K562 (cell line): Measurements from ENCODE around the gene CTBP2. TPM values are rescaled to one million over a fixed set of nuclear protein-coding genes. Genes with fewer than 3 reads are reported as not detected.

ENCODE experiments used
- BHLHE40 ChIP-seq: IDR thresholded peaks from 2 replicates; pipeline ENCODE4 v1.6.1; 2011; ENCODE audit warnings: low read length, improper control_type of control experiment
- CBFA2T2 ChIP-seq: fragments of 450-650 bp; conservative IDR thresholded peaks from 2 replicates; pipeline ENCODE4 v1.6.1; 2017; ENCODE audit warnings: mild to moderate bottlenecking
- ETV1 ChIP-seq: fragments of 450-650 bp; conservative IDR thresholded peaks from 2 replicates; pipeline ENCODE4 v1.6.1; 2016; ENCODE audit warnings: missing genetic modification characterization, control low read depth, low read depth, missing compliant biosample characterization
- HDAC3 ChIP-seq: fragments of 450-650 bp; IDR thresholded peaks from 2 replicates; pipeline ENCODE4 v1.6.1; 2018; ENCODE audit warnings: borderline replicate concordance, mild to moderate bottlenecking, moderate library complexity; ENCODE audit not compliant: partially characterized antibody
- HNRNPK ChIP-seq: fragments of 200-400 bp; formaldehyde crosslinking; IDR thresholded peaks from one replicate; pipeline ENCODE4 v1.6.1; 2018; ENCODE audit warnings: mild to moderate bottlenecking, low read depth, low read length; ENCODE audit not compliant: poor library complexity, severe bottlenecking
- KLF1 ChIP-seq: fragments of 450-650 bp; IDR thresholded peaks from 2 replicates; pipeline ENCODE4 v1.6.1; 2016; ENCODE audit warnings: missing genetic modification characterization, missing compliant biosample characterization
- MAFF ChIP-seq: IDR thresholded peaks from 2 replicates; pipeline ENCODE4 v1.6.1; 2012; ENCODE audit warnings: low read length, improper control_type of control experiment
- NFATC3 ChIP-seq: fragments of 450-650 bp; IDR thresholded peaks from 2 replicates; pipeline ENCODE4 v1.6.1; 2017; ENCODE audit warnings: mild to moderate bottlenecking
- U2AF1 ChIP-seq: fragments of 200-400 bp; formaldehyde crosslinking; optimal IDR thresholded peaks from 2 replicates; pipeline ENCODE3; 2017; ENCODE audit warnings: mild to moderate bottlenecking, low read depth, low read length, moderate library complexity
- polyA plus RNA-seq, 8 experiments: library from polyadenylated mRNA; depleted of rRNA in 4 of 8; stranded (reverse) in 5 of 8; unstranded in 3 of 8; fragments of >200 nt; fragmentation: Nextera tagmentation in 2 of 8; fragmentation: Illumina TruSeq in 1 of 8; extraction: Ambion mirVana in 2 of 8; extraction: Trizol in 1 of 8; gene quantifications; 2 replicates each; pipeline versions ENCODE4 v1.2.1 to v1.2.3, GENCODE V29; 2011 to 2014; ENCODE audit warnings: inconsistent platforms in 1 of 8, missing spikeins in 1 of 8
- total RNA-seq, 7 experiments: library from RNA; depleted of rRNA in 6 of 7; stranded (reverse); fragments of >200 nt in 6 of 7; fragmentation: Illumina TruSeq in 2 of 7; extraction: Trizol in 2 of 7; gene quantifications; 2 replicates each; pipeline versions ENCODE4 v1.2.1 to v1.2.3, GENCODE V29; 2011 to 2021; ENCODE audit warnings: low replicate concordance in 1 of 7
- TF ChIP-seq, protein P1 (sequence below): sonication (generic); formaldehyde crosslinking; IDR thresholded peaks from 2 replicates; pipeline ENCODE4 v1.8.0; 2023; ENCODE audit warnings: mild to moderate bottlenecking, missing genetic modification reagents

CTBP2 gene
- total and polyA plus RNA-seq, 9 of the 15 experiments (the other 6 are each of a cell fraction or from before 2014, with no cell fraction given), result 1.3 to 8.8 (median 5.1) TPM

DNA sequence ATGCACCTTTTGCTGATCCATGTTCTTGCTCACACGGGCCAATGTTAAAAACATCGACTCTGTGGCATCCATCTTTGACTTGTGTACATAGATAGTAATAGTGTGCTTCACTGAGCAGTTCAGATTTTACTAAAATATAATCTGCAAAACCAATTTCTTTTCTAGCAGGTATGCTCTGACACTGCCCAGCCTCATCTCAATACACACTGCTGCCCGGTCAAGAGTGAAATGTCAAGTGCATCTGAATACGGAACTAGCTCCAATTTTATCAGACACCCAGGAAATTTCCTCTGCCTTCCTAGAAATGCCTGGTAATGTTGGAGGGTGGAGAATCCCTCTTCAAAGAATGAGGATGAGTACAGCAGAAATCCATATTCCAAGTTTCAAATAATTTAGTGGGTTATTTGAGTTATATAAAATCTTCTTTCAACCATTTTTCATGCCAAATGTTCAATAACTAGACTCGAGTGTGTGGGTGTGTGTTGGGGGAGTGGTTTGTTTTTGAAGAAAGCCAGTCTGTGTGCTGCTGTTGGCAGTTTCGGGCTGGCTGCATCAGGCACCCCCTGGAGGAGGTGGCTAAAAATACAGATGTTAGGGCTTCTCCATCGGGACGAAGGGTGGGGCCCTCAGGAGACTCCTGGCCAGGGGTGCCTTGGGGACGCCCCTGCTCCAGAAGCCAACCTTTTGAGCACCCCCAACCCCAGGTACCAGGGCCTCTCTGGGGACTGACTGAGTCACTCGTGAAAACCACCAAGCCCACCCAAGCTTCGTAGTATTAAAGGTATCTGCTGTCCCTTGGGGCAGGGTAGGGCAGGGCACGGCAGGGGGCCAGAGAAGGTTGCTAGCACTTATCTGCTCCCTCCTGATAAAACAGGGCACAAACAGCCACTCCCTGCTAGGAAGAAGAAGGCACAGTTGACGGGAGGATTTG, 15.4 kb downstream of the CTBP2 start (continued):
- TF ChIP-seq, protein P1, sequence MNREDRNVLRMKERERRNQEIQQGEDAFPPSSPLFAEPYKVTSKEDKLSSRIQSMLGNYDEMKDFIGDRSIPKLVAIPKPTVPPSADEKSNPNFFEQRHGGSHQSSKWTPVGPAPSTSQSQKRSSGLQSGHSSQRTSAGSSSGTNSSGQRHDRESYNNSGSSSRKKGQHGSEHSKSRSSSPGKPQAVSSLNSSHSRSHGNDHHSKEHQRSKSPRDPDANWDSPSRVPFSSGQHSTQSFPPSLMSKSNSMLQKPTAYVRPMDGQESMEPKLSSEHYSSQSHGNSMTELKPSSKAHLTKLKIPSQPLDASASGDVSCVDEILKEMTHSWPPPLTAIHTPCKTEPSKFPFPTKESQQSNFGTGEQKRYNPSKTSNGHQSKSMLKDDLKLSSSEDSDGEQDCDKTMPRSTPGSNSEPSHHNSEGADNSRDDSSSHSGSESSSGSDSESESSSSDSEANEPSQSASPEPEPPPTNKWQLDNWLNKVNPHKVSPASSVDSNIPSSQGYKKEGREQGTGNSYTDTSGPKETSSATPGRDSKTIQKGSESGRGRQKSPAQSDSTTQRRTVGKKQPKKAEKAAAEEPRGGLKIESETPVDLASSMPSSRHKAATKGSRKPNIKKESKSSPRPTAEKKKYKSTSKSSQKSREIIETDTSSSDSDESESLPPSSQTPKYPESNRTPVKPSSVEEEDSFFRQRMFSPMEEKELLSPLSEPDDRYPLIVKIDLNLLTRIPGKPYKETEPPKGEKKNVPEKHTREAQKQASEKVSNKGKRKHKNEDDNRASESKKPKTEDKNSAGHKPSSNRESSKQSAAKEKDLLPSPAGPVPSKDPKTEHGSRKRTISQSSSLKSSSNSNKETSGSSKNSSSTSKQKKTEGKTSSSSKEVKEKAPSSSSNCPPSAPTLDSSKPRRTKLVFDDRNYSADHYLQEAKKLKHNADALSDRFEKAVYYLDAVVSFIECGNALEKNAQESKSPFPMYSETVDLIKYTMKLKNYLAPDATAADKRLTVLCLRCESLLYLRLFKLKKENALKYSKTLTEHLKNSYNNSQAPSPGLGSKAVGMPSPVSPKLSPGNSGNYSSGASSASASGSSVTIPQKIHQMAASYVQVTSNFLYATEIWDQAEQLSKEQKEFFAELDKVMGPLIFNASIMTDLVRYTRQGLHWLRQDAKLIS (CRISPR knock-in tag), result no peak
- no peak for TF ChIP-seq ETV1 (tag)
- TF ChIP-seq NFATC3, result no peak
- no peak for TF ChIP-seq U2AF1
- no peak for TF ChIP-seq BHLHE40
- TF ChIP-seq MAFF, result no peak
- TF ChIP-seq KLF1 (tag), result peak; percentile 63; the same call in 1 of the 2 replicates
- peak; percentile 29; the same call in 1 of the 2 replicates for TF ChIP-seq CBFA2T2
- no peak for TF ChIP-seq HNRNPK
- no peak for TF ChIP-seq HDAC3
